Esophagus squamous epithelium (tissue), 5 donors: ENCODE data around the gene RALY. TPM values are rescaled to one million over a fixed set of nuclear protein-coding genes. Genes with fewer than 3 reads are reported as not detected.

Source experiments
- DNase-seq: peaks from one replicate; lab custom pipeline; 2025; lab: John Stamatoyannopoulos, UW
- H3K27ac ChIP-seq, 4 donors: fragments of 200-600 bp; sonication (generic); one replicate each; pipeline ENCODE4 v1.5.1; 2016 to 2019; ENCODE audit warnings: mild to moderate bottlenecking in 1 of 4
- H3K27me3 ChIP-seq, 4 donors: fragments of 200-600 bp; sonication (generic); 1 replicate in 3 of 4; 2 replicates in 1 of 4; pipeline versions ENCODE4 v1.5.1 to v1.6.0; 2017 to 2021; ENCODE audit warnings: antibody characterized with exemption in 1 of 4
- H3K36me3 ChIP-seq, 3 donors: fragments of 200-600 bp; sonication (generic); one replicate each; pipeline ENCODE4 v1.5.1; 2016 to 2019
- H3K4me1 ChIP-seq, 3 donors: fragments of 200-600 bp; sonication (generic); one replicate each; pipeline ENCODE4 v1.5.1; 2017 to 2019
- H3K4me3 ChIP-seq, 4 donors: fragments of 200-600 bp; sonication (generic); 1 replicate in 3 of 4; 2 replicates in 1 of 4; pipeline ENCODE4 v1.5.1; 2016 to 2019; ENCODE audit warnings: mild to moderate bottlenecking in 2 of 4, moderate library complexity in 1 of 4
- H3K9me3 ChIP-seq, 3 donors: fragments of 200-600 bp; sonication (generic); one replicate each; pipeline ENCODE4 v1.5.1; 2016 to 2019
- POLR2A ChIP-seq, 4 donors: fragments of 450-650 bp; IDR thresholded peaks; one replicate each; pipeline ENCODE4 v1.6.1; 2017; ENCODE audit warnings: antibody characterized with exemption in 4 of 4, mild to moderate bottlenecking in 4 of 4, moderate library complexity in 3 of 4
- WGBS, 2 donors: methylation state at CpG; one replicate each; pipeline ENCODE4 v1.1.5; 2018; 5-methylcytosine and 5-hydroxymethylcytosine counted together
- intact Hi-C: fragments of 100-400 bp; cut with DNase I; formaldehyde crosslinking; loops from one replicate; pipeline ENCODE4 v1.15.0; 2022
- total RNA-seq, 4 donors: library from RNA; depleted of rRNA; stranded (reverse); fragments of >200 nt; gene quantifications; one replicate each; pipeline ENCODE4 v1.1.0, GENCODE V29; 2016
- TF ChIP-seq, protein P1 (sequence below), 6 experiments: fragments of 450-650 bp in 4 of 6; fragments of 200-600 bp in 2 of 6; sonication (generic) in 2 of 6; IDR thresholded peaks; one replicate each; pipeline ENCODE4 v1.5.1; 2016 to 2019; ENCODE audit warnings: antibody characterized with exemption in 6 of 6, mild to moderate bottlenecking in 4 of 6, moderate library complexity in 4 of 6
- donor health status: DM: yes; HTN: yes; CAD: no.

The RALY gene
- total RNA-seq, 4 donors from 2014 or later = 70.3 to 100 (median 88.2) TPM

DNA sequence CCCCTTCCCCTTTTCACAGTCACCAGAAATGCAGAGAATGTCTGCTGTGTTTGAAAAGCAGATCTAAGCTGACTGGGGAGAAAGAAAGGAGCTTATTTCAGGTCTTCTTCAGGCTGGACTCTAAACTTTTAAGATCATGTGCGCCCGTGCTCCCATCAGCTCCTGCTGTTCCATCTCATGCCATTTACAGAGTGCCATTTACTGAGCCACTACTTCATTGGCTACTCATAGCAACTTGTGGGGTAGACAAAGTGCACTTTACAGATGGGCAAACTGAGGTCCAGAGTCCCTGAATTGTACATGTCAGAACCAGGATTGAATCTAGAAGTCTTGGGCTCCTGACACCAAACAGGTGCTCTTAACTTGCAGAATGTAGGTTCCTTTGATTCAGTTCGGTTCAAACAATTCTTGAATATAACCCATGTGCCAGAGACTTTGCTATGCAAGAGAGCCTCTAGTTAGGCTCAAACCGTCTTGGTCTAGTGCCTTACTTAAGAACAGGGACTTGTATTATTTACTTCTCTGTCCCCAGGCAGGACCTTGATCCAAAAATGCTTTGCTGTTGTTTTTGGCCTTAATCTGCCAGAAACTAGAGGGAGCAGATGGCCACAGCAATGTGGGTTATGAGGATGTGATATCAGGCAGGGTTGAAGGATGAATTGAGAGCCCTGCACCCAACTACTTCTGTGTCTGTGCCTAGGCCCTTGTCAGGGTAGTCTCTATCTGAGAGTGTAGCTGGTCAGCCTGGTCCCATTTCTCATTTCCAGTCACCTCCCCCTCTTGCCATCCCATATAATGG lies 56.4 kb downstream of the RALY start:
- no peak overlapping the region for H3K27ac ChIP-seq
- 92 to 94% methylated on average over 4 of the region's 4 CpGs for WGBS, 2 donors
- peaks cover 0 to under 1% (median 0%) of the 10 kb centered on the region in 3 donors for H3K36me3 ChIP-seq
- H3K4me3 ChIP-seq = no peak overlapping the region
- intact Hi-C loops = no loop called here
- peaks cover 0 to 64% (median 18%) of the 10 kb centered on the region in 3 donors for H3K4me1 ChIP-seq
- TF ChIP-seq, protein P1, sequence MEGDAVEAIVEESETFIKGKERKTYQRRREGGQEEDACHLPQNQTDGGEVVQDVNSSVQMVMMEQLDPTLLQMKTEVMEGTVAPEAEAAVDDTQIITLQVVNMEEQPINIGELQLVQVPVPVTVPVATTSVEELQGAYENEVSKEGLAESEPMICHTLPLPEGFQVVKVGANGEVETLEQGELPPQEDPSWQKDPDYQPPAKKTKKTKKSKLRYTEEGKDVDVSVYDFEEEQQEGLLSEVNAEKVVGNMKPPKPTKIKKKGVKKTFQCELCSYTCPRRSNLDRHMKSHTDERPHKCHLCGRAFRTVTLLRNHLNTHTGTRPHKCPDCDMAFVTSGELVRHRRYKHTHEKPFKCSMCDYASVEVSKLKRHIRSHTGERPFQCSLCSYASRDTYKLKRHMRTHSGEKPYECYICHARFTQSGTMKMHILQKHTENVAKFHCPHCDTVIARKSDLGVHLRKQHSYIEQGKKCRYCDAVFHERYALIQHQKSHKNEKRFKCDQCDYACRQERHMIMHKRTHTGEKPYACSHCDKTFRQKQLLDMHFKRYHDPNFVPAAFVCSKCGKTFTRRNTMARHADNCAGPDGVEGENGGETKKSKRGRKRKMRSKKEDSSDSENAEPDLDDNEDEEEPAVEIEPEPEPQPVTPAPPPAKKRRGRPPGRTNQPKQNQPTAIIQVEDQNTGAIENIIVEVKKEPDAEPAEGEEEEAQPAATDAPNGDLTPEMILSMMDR (IDR thresholded peaks at IDR 0.05) = no peak
- TF ChIP-seq POLR2A (IDR thresholded peaks at IDR 0.05) = no peak
- no peaks in the 10 kb centered on the region for H3K9me3 ChIP-seq
- no peaks in the 10 kb centered on the region for H3K27me3 ChIP-seq
- no peak for DNase-seq

DNA sequence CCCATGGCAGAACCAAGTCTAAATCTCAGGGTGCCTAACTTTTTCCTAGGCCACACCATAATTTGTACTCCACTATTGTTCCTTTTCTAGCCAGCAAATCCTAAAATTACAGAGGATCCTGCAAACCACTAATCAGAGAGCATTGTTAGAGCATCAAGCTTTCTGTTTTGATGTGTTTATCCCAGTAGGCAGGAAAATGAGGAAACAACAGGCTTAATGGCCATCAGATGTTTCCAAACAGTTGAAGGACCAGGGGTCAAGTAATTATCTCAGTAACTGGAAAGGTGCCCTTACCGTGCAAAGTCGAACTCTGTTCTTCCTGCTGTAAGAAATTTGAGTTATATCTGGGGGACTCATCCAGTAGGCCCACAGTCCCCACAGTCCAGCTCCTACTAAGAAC lies 58.7 kb downstream of the RALY start:
- Histone ChIP-seq H3K36me3 (no peaks in the 10 kb centered on the region), H3K9me3 (no peaks in the 10 kb centered on the region), H3K4me3 (no peak overlapping the region), H3K27me3 (no peaks in the 10 kb centered on the region), H3K4me1 (peaks cover 0 to 60% (median 8%) of the 10 kb centered on the region in 3 donors), H3K27ac (no peak overlapping the region)
- DNase-seq = no peak
- intact Hi-C loops = no loop called here
- WGBS, 2 donors = 55 to 73% methylated on average over 2 of the region's 2 CpGs
- TF ChIP-seq POLR2A (IDR thresholded peaks at IDR 0.05) = no peak
- TF ChIP-seq, protein P1 (IDR thresholded peaks at IDR 0.05) = no peak

DNA sequence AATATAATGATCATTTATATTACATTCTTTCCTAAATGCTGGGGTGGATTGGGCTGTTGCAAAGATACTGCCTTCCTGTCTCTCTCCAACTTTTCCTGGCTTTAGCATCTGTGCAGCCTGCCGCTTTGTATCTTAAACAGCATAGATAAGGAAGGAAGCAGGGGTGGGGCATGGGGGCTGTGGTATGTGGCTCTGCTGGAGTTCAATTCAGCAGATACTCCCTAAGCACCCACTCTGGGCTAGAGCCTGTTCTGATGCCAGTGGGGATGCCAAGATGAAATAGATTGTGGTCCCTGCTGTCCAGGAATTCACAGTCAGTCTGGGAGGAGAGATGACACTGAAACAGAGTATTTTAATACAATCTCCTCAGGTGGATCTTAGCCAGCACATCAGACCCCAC lies 61.6 kb downstream of the RALY start:
- no peak overlapping the region for H3K27ac ChIP-seq
- no peaks in the 10 kb centered on the region for H3K27me3 ChIP-seq
- H3K4me3 ChIP-seq = no peak overlapping the region
- intact Hi-C loops = no loop called here
- DNase-seq = no peak
- H3K4me1 ChIP-seq = peaks cover 0 to 41% (median 4%) of the 10 kb centered on the region in 3 donors
- H3K36me3 ChIP-seq = peaks cover 0 to 13% (median 0%) of the 10 kb centered on the region in 3 donors
- TF ChIP-seq POLR2A (IDR thresholded peaks at IDR 0.05) = no peak
- TF ChIP-seq, protein P1 (IDR thresholded peaks at IDR 0.05) = no peak
- no peaks in the 10 kb centered on the region for H3K9me3 ChIP-seq
- WGBS, 2 donors = 73 to 85% methylated on average over 1 of the region's 1 CpG

DNA sequence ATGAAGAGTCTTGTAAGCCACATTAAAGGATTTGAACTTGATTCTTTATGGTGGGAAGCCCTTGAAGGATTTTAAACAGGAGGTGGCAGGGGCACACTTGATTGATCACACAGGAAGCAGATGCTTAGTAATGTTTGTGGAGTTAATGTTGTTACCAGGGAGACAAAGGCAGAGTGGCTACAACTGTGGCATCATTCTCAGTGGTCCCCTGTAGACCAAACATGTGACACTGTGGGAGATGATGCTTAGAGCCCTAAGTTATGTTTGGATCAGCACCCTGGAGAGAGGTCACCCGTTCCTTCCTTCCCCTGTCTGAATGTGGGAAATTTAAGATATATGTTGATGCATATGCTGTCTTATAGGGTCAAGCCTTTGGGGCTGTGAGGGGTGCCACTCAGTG lies 65.1 kb downstream of the RALY start:
- TF ChIP-seq POLR2A (IDR thresholded peaks at IDR 0.05) = no peak
- TF ChIP-seq, protein P1 (IDR thresholded peaks at IDR 0.05) = no peak
- Histone ChIP-seq H3K36me3 (peaks cover 0 to 23% (median 0%) of the 10 kb centered on the region in 3 donors), H3K4me1 (peaks cover 0 to 40% (median 5%) of the 10 kb centered on the region in 3 donors), H3K27me3 (no peaks in the 10 kb centered on the region), H3K4me3 (no peak overlapping the region), H3K27ac (no peak overlapping the region), H3K9me3 (no peaks in the 10 kb centered on the region)
- DNase-seq = no peak
- intact Hi-C loops = no loop called here
- WGBS, 2 donors = 63 to 67% methylated on average over 1 of the region's 1 CpG

DNA sequence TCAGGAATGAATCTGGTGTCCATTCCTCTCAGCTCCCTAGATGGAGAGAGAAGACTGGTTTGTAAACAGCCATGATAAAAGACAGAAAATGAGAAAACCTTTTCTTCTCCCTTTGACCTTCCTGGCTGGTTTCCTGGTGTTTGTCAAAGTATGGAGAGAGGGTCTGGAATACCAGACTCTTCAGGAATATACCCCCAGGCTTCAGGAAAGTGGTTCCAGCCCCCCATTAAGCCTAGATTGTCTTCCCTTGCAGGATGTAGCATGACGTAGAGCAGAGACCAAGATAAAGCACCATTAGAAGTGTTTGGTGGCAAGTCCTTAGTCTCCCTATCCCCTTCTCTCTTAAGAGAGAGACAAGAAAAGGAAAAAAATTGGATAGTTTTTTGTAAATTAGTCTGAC lies 67.3 kb downstream of the RALY start:
- H3K27me3 ChIP-seq = no peaks in the 10 kb centered on the region
- intact Hi-C loops = loop anchor here (10.0 kb wide), 1 partner anchor 266 kb away; no protein-coding TSS in a partner anchor
- no peak overlapping the region for H3K4me3 ChIP-seq
- no peak for DNase-seq
- no peaks in the 10 kb centered on the region for H3K9me3 ChIP-seq
- WGBS, 2 donors = 80 to 100% methylated on average over 1 of the region's 1 CpG
- peaks cover 0 to 30% (median 0%) of the 10 kb centered on the region in 3 donors for H3K36me3 ChIP-seq
- TF ChIP-seq, protein P1 (IDR thresholded peaks at IDR 0.05) = no peak
- no peak for TF ChIP-seq POLR2A (IDR thresholded peaks at IDR 0.05)
- no peak overlapping the region for H3K27ac ChIP-seq
- peaks cover 0 to 43% (median 11%) of the 10 kb centered on the region in 3 donors for H3K4me1 ChIP-seq
